ENCODE data around the gene SPRR4.

DNA sequence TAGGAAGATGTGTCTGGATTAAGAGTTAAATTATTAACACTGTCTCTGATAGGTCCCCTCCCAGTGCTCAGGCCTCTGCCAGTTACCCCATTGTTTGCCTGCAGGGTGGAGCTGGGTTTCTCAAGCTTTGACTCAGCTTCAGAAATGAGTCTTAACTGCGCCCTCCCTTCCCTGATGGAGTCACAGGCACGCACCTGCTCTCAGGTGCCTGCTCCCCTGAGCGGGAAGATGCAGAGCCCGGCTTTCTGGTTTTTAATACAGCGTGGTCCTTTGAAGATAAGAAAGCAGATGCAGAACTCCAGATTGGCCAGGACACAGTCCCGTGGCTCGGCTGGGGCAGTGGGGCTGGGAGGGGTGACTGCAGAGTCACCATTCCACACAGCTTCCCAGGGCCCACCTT, 3.2 kb upstream of the SPRR4 start:
- TF ChIP-seq, protein P1, sequence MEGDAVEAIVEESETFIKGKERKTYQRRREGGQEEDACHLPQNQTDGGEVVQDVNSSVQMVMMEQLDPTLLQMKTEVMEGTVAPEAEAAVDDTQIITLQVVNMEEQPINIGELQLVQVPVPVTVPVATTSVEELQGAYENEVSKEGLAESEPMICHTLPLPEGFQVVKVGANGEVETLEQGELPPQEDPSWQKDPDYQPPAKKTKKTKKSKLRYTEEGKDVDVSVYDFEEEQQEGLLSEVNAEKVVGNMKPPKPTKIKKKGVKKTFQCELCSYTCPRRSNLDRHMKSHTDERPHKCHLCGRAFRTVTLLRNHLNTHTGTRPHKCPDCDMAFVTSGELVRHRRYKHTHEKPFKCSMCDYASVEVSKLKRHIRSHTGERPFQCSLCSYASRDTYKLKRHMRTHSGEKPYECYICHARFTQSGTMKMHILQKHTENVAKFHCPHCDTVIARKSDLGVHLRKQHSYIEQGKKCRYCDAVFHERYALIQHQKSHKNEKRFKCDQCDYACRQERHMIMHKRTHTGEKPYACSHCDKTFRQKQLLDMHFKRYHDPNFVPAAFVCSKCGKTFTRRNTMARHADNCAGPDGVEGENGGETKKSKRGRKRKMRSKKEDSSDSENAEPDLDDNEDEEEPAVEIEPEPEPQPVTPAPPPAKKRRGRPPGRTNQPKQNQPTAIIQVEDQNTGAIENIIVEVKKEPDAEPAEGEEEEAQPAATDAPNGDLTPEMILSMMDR (IDR thresholded peaks at IDR 0.05 in 4 of 5, conservative IDR thresholded peaks at IDR 0.05 in 1 of 5): no peak
- no peak for TF ChIP-seq POLR2A (IDR thresholded peaks at IDR 0.05)

Measured in gastrocnemius medialis (tissue), 4 donors.